ENCODE data around the gene ADAM15. TPM values are rescaled to one million over a fixed set of nuclear protein-coding genes. Genes with fewer than 3 reads are reported as not detected.

The ADAM15 gene
- total RNA-seq, 1 experiment from 2014 or later: 30.6 TPM

DNA sequence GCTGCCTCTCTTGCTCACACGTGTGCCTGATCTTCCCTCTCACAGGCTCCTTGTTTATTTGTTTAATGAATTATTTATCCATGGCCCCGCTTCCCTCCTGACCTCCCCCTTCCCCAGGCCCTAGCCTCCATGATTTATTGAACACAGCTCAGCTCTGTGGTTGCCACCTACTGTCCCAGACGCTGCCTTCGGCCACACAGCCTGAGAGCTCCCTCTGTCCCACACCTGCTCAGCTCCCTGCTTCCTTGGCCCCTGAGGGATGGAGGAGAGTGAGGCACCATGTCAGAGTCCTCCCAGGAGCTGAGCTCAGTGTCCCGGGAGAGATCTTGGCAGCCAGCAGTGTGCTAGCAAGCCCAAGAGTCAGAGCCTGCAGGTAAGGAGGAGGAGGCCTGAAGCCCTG lies 24.4 kb downstream of the ADAM15 start:
- Mint-ChIP-seq H3K4me3 (no peak overlapping the region), H3K36me3 (ENCODE audit: insufficient read depth in 1 of 3, low read depth in 3 of 3) (no peaks in the 10 kb centered on the region; a peak in 1 of 7 replicates), H3K27ac (no peak overlapping the region), H3K9me3 (peaks cover 0 to 2% of the 10 kb centered on the region in 2 experiments; a peak in 1 of 5 replicates), H3K27me3 (ENCODE audit: low read depth) (peaks cover 81% of the 10 kb centered on the region), H3K4me1 (peaks cover 38 to 55% of the 10 kb centered on the region in 2 experiments)
- H2AK5ac ChIP-seq (ENCODE audit: insufficient read length, low read length): no peak overlapping the region
- peaks cover 19% of the 10 kb centered on the region for H3K23me2 ChIP-seq (ENCODE audit: insufficient read length, low read depth, low read length, poor library complexity, severe bottlenecking)
- H3K9me3 ChIP-seq (ENCODE audit: control insufficient read depth, low read depth, low read length): no peaks in the 10 kb centered on the region
- H3K4me1 ChIP-seq (ENCODE audit: insufficient read depth, low read length): peaks cover 3% of the 10 kb centered on the region; the same call in 1 of the 2 replicates
- H3K79me2 ChIP-seq (ENCODE audit: insufficient read depth, low read length): no peaks in the 10 kb centered on the region
- no peak overlapping the region for H3K9ac ChIP-seq (ENCODE audit: extremely low read depth, insufficient read length, low read length)
- no peak for DNase-seq
- no peak overlapping the region for H2BK20ac ChIP-seq (ENCODE audit: low read depth, low read length, poor library complexity, severe bottlenecking)
- H3K14ac ChIP-seq (ENCODE audit: insufficient read depth, low read length): no peak overlapping the region
- TF ChIP-seq, protein P1, sequence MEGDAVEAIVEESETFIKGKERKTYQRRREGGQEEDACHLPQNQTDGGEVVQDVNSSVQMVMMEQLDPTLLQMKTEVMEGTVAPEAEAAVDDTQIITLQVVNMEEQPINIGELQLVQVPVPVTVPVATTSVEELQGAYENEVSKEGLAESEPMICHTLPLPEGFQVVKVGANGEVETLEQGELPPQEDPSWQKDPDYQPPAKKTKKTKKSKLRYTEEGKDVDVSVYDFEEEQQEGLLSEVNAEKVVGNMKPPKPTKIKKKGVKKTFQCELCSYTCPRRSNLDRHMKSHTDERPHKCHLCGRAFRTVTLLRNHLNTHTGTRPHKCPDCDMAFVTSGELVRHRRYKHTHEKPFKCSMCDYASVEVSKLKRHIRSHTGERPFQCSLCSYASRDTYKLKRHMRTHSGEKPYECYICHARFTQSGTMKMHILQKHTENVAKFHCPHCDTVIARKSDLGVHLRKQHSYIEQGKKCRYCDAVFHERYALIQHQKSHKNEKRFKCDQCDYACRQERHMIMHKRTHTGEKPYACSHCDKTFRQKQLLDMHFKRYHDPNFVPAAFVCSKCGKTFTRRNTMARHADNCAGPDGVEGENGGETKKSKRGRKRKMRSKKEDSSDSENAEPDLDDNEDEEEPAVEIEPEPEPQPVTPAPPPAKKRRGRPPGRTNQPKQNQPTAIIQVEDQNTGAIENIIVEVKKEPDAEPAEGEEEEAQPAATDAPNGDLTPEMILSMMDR (conservative IDR thresholded peaks at IDR 0.05): no peak
- no peak overlapping the region for H3K27ac ChIP-seq (ENCODE audit: insufficient read length, low read depth, low read length)
- H4K8ac ChIP-seq (replicated peaks; ENCODE audit: insufficient read length, low read depth, low read length): no peak overlapping the region
- no peak overlapping the region for H3K23ac ChIP-seq (ENCODE audit: insufficient read length, low read depth, low read length)
- no peak overlapping the region for H4K91ac ChIP-seq (ENCODE audit: insufficient read length, low read depth, low read length)
- H2BK120ac ChIP-seq (ENCODE audit: low read depth, low read length, poor library complexity, severe bottlenecking): no peak overlapping the region
- no peak overlapping the region for H3K4ac ChIP-seq (ENCODE audit: low read depth, low read length)
- no peak overlapping the region for H3K4me2 ChIP-seq (ENCODE audit: insufficient read depth, insufficient read length, low read length)
- no peak overlapping the region for H2BK12ac ChIP-seq (ENCODE audit: insufficient read length, low read depth, low read length)
- no peak overlapping the region for H2AFZ ChIP-seq (ENCODE audit: low read length)
- no peak overlapping the region for H3T11ph ChIP-seq (ENCODE audit: low read length)
- no peak overlapping the region for H3K56ac ChIP-seq (ENCODE audit: insufficient read length, low read depth, low read length)
- no CpG with 5 or more reads among the region's 5 CpGs for WGBS (ENCODE audit: extremely low coverage, insufficient read length, low lambda C conversion rate)
- H4K5ac ChIP-seq (ENCODE audit: insufficient read length, low read depth, low read length): no peak overlapping the region
- no peak overlapping the region for H2BK5ac ChIP-seq (ENCODE audit: insufficient read length, low read length)
- H3K27me3 ChIP-seq (ENCODE audit: insufficient read depth, low read length): peaks cover 18% of the 10 kb centered on the region
- no peaks in the 10 kb centered on the region for H3K79me1 ChIP-seq (ENCODE audit: insufficient read depth, low read depth, low read length, poor library complexity, severe bottlenecking)
- H4K20me1 ChIP-seq (ENCODE audit: control insufficient read depth, insufficient read depth, insufficient read length): no peaks in the 10 kb centered on the region
- no peak overlapping the region for H2BK15ac ChIP-seq (ENCODE audit: low read depth, low read length)
- no peak overlapping the region for H3K18ac ChIP-seq (ENCODE audit: insufficient read length, low read depth, low read length)
